ENCODE data around the gene ADAMTS12. TPM values are rescaled to one million over a fixed set of nuclear protein-coding genes. Genes with fewer than 3 reads are reported as not detected.

The ADAMTS12 gene
- total and polyA plus RNA-seq, 2 of the 8 experiments (the other 6 are each of a cell fraction or from before 2014, with no cell fraction given), result 6.4 to 12.8 TPM

- Histone ChIP-seq H4K20me1 (replicated peaks in 1 of 2; ENCODE audit: control insufficient read depth in 1 of 2, insufficient read depth in 2 of 2, low read length in 2 of 2) (no peaks in the 10 kb centered on the region), H3K14ac (ENCODE audit: insufficient read length) (no peak overlapping the region), H3K27me3 (replicated peaks in 1 of 4; ENCODE audit: control insufficient read depth in 3 of 4, extremely low read depth in 1 of 4, insufficient read depth in 3 of 4, low read length in 3 of 4) (no peaks in the 10 kb centered on the region), H3K4ac (replicated peaks; ENCODE audit: insufficient read length, low read depth, low read length) (no peak overlapping the region), H3K9ac (replicated peaks in 1 of 4; ENCODE audit: extremely low read depth in 1 of 4, low read depth in 3 of 4, low read length in 3 of 4) (no peak overlapping the region), H2BK120ac (replicated peaks; ENCODE audit: low read depth, low read length) (no peak overlapping the region), H3K9me3 (ENCODE audit: insufficient read depth in 2 of 2, low read depth in 1 of 2, low read length in 1 of 2) (no peaks in the 10 kb centered on the region), H3K79me2 (ENCODE audit: control insufficient read depth in 1 of 2, insufficient read depth in 2 of 2, low read length in 2 of 2) (no peaks in the 10 kb centered on the region), H2BK15ac (ENCODE audit: low read length) (no peak overlapping the region), H2AFZ (ENCODE audit: low read length) (peak overlapping the region; percentile 77; the same call in 1 of the 2 replicates), H3K36me3 (ENCODE audit: control insufficient read depth in 2 of 4, insufficient read depth in 4 of 4, low read length in 3 of 4) (no peaks in the 10 kb centered on the region), H3K4me1 (replicated peaks in 1 of 4; ENCODE audit: control insufficient read depth in 3 of 4, insufficient read depth in 4 of 4, low read length in 3 of 4) (no peaks in the 10 kb centered on the region), H2BK5ac (ENCODE audit: low read depth, low read length) (no peak overlapping the region), H2BK12ac (ENCODE audit: low read depth, low read length) (no peak overlapping the region), H2AK5ac (ENCODE audit: low read depth, low read length) (0 out of 2 replicates have a peak overlapping the region, but pooled peaks have one; percentile 3), H4K91ac (replicated peaks; ENCODE audit: insufficient read length, low read length) (no peak overlapping the region), H3K27ac (ENCODE audit: low read depth, low read length) (no peak overlapping the region), H3K4me2 (ENCODE audit: insufficient read depth in 1 of 2, low read depth in 2 of 2, low read length in 2 of 2) (no peak overlapping the region), H3K23ac (ENCODE audit: insufficient read length) (no peak overlapping the region), H3K18ac (ENCODE audit: extremely low read depth, low read length) (no peak overlapping the region), H3K79me1 (ENCODE audit: low read depth, low read length) (no peaks in the 10 kb centered on the region), H2BK20ac (ENCODE audit: low read length) (no peak overlapping the region), H3K56ac (replicated peaks; ENCODE audit: insufficient read length, low read depth, low read length) (no peak overlapping the region), H4K8ac (ENCODE audit: extremely low read depth, insufficient read depth, low read length) (no peak overlapping the region), H4K5ac (ENCODE audit: insufficient read length, low read depth, low read length) (no peak overlapping the region), H3K23me2 (ENCODE audit: low read depth, low read length) (no peaks in the 10 kb centered on the region), H3K4me3 (ENCODE audit: extremely low read depth in 1 of 4, insufficient read depth in 2 of 4, low read depth in 3 of 4, low read length in 4 of 4) (no peak overlapping the region)
- ChIA-PET POLR2A (ENCODE audit: partially characterized antibody) (interaction anchor here (0.5 to 0.6 kb wide), 2 partner anchors 10 to 13 kb away, joined by 3 read pairs; no protein-coding TSS in a partner anchor), CTCF (ENCODE audit: partially characterized antibody) (interaction anchor here (0.9 to 2.9 kb wide), 13 partner anchors 9 to 439 kb away, joined by 3 to 19 read pairs (median 4); no protein-coding TSS in a partner anchor)
- 82% methylated on average over 10 of the region's 10 CpGs; no CpG with 5 or more reads in 1 of the 2 experiments for WGBS, 2 experiments (ENCODE audit: extremely low coverage in 1 of 2, insufficient coverage in 1 of 2, insufficient read length in 1 of 2, insufficient replicate concordance in 2 of 2, low coverage in 1 of 2, low lambda C conversion rate in 2 of 2, missing lambda C conversion rate in 1 of 2)
- peak; percentile 68 for FAIRE-seq
- TF ChIP-seq, protein P1, sequence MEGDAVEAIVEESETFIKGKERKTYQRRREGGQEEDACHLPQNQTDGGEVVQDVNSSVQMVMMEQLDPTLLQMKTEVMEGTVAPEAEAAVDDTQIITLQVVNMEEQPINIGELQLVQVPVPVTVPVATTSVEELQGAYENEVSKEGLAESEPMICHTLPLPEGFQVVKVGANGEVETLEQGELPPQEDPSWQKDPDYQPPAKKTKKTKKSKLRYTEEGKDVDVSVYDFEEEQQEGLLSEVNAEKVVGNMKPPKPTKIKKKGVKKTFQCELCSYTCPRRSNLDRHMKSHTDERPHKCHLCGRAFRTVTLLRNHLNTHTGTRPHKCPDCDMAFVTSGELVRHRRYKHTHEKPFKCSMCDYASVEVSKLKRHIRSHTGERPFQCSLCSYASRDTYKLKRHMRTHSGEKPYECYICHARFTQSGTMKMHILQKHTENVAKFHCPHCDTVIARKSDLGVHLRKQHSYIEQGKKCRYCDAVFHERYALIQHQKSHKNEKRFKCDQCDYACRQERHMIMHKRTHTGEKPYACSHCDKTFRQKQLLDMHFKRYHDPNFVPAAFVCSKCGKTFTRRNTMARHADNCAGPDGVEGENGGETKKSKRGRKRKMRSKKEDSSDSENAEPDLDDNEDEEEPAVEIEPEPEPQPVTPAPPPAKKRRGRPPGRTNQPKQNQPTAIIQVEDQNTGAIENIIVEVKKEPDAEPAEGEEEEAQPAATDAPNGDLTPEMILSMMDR (IDR thresholded peaks at IDR 0.05; ENCODE audit: control extremely low read depth in 1 of 3, insufficient read depth in 1 of 3, low read depth in 1 of 3, low read length in 3 of 3), result peak in 2 of 3 experiments; percentile 35 to 36; a peak in 2 of 4 replicates
- no peak for TF ChIP-seq SAP30 (IDR thresholded peaks at IDR 0.05; ENCODE audit: insufficient read depth, insufficient replicate concordance, low read length)
- TF ChIP-seq KDM1A (IDR thresholded peaks at IDR 0.05; ENCODE audit: borderline replicate concordance, low read length), result no peak
- peak; percentile 22 to 55; a peak in 3 of 4 replicates for TF ChIP-seq RAD21 (IDR thresholded peaks at IDR 0.05 in 1 of 2, conservative IDR thresholded peaks at IDR 0.05 in 1 of 2; ENCODE audit: low read depth in 2 of 2, low read length in 2 of 2)
- no peak for TF ChIP-seq RFX5 (IDR thresholded peaks at IDR 0.05; ENCODE audit: borderline replicate concordance, low read depth, low read length)
- DNase-seq (ENCODE audit: low read depth in 1 of 2, low spot score in 2 of 2), result peak in 1 of 2 experiments; percentile 49
Measured at GRCh38 chr5:33530183-33531036, 361.4 kb downstream of the ADAMTS12 start.

Data from H1 (cell line).